Endothelial cell of umbilical vein (primary cell): ENCODE measurements around the gene DPP6. TPM values are rescaled to one million over a fixed set of nuclear protein-coding genes. Genes with fewer than 3 reads are reported as not detected.

Experiments used
- BruUV-seq: library from RNA; stranded (reverse); fragments of 400-500 nt; replicated peaks from 2 replicates; lab custom pipeline; 2021; lab: Mats Ljungman, UMichigan
- CTCF ChIA-PET: fragments of 300-600, 350-600 bp; sonication (Branson Sonifier 250); formaldehyde crosslinking; loops from one replicate; lab custom pipeline; 2021; ENCODE audit warnings: antibody characterized with exemption, inconsistent platforms; lab: Charles Lee
- POLR2A ChIA-PET: fragments of 300-600, 350-600 bp; sonication (Branson Sonifier 250); formaldehyde crosslinking; loops from one replicate; lab custom pipeline; 2021; ENCODE audit warnings: antibody characterized with exemption, inconsistent platforms; lab: Charles Lee
- DNase-seq: peaks from one replicate; pipeline ENCODE4 v3.0.0-alpha.2; 2011; ENCODE audit warnings: low read depth, low spot score
- FAIRE-seq: peaks from 2 replicates; lab custom pipeline; 2011; peaks lifted over from hg19 to GRCh38; lab: Jason Lieb, UNC
- H2AFZ ChIP-seq: 2 replicates; pipeline ENCODE4 v1.6.0; 2012; ENCODE audit warnings: low read depth, low read length, control low read depth, inconsistent platforms
- H3K27ac ChIP-seq: 2 replicates; pipeline ENCODE4 v1.5.1; 2011; ENCODE audit warnings: low read depth, mild to moderate bottlenecking, control low read depth, low read length, moderate library complexity; ENCODE audit not compliant: insufficient read depth
- H3K27me3 ChIP-seq, 2 experiments: 2 replicates each; pipeline versions ENCODE4 v1.6.0 to v1.6.1; 2011; ENCODE audit warnings: low read length in 2 of 2, mixed read lengths in 1 of 2; ENCODE audit not compliant: control insufficient read depth in 2 of 2, insufficient read depth in 2 of 2
- H3K36me3 ChIP-seq, 2 experiments: 2 replicates in 1 of 2; 3 replicates in 1 of 2; pipeline ENCODE4 v1.5.1; 2011; ENCODE audit warnings: low read length in 2 of 2, mild to moderate bottlenecking in 1 of 2, moderate library complexity in 1 of 2; ENCODE audit not compliant: control insufficient read depth in 2 of 2, insufficient read depth in 2 of 2; ENCODE audit errors: extremely low read depth in 1 of 2
- H3K4me1 ChIP-seq: 3 replicates; pipeline ENCODE4 v1.5.1; 2011; ENCODE audit warnings: mild to moderate bottlenecking, low read length; ENCODE audit not compliant: control insufficient read depth, insufficient read depth; ENCODE audit errors: extremely low read depth
- H3K4me2 ChIP-seq: 2 replicates; pipeline ENCODE4 v1.6.1; 2011; ENCODE audit warnings: low read length, control low read depth, mixed read lengths; ENCODE audit not compliant: insufficient read depth
- H3K4me3 ChIP-seq, 3 experiments: fragments of 200-600 bp in 1 of 3; sonication (generic), shearing (Covaris generic) in 1 of 3; replicated peaks in 1 of 3; 2 replicates each; pipeline ENCODE4 v1.5.1; 2011 to 2016; ENCODE audit warnings: control low read depth in 3 of 3, low read length in 3 of 3, mild to moderate bottlenecking in 2 of 3, inconsistent platforms in 1 of 3, low read depth in 1 of 3, moderate library complexity in 1 of 3; ENCODE audit not compliant: insufficient read depth in 1 of 3
- H3K79me2 ChIP-seq: 2 replicates; pipeline ENCODE4 v1.6.0; 2012; ENCODE audit warnings: low read length, inconsistent platforms; ENCODE audit not compliant: control insufficient read depth, insufficient read depth
- H3K9ac ChIP-seq: replicated peaks from 2 replicates; pipeline ENCODE3; 2011; ENCODE audit warnings: low read length, control low read depth; ENCODE audit not compliant: insufficient read depth; ENCODE audit errors: extremely low read depth
- H3K9me1 ChIP-seq: replicated peaks from 3 replicates; pipeline ENCODE4 v1.6.0; 2011; ENCODE audit warnings: mild to moderate bottlenecking, low read length; ENCODE audit not compliant: control insufficient read depth, insufficient read depth; ENCODE audit errors: extremely low read depth
- H3K9me3 ChIP-seq: replicated peaks from 2 replicates; pipeline ENCODE4 v1.5.1; 2012; ENCODE audit warnings: low read length, inconsistent platforms; ENCODE audit not compliant: control insufficient read depth, insufficient read depth
- H4K20me1 ChIP-seq: replicated peaks from 2 replicates; pipeline ENCODE3; 2011; ENCODE audit warnings: mild to moderate bottlenecking, low read length; ENCODE audit not compliant: control insufficient read depth, insufficient read depth; ENCODE audit errors: extremely low read depth
- CTCF ChIP-seq, 2 donors: IDR thresholded peaks; 1 replicate in 1 of 2; 2 replicates in 1 of 2; pipeline ENCODE4 v1.5.1; 2011; ENCODE audit warnings: low read length in 2 of 2, mild to moderate bottlenecking in 2 of 2, moderate library complexity in 2 of 2, control low read depth in 1 of 2, inconsistent platforms in 1 of 2, low read depth in 1 of 2; ENCODE audit not compliant: insufficient read depth in 1 of 2; ENCODE audit errors: extremely low read depth in 1 of 2
- EZH2 ChIP-seq: IDR thresholded peaks from 2 replicates; pipeline ENCODE4 v1.6.1; 2012; ENCODE audit warnings: borderline replicate concordance, low read depth, mild to moderate bottlenecking, moderate library complexity, low read length, inconsistent platforms; ENCODE audit not compliant: severe bottlenecking
- FOS ChIP-seq: IDR thresholded peaks from 2 replicates; pipeline ENCODE4 v1.6.1; 2011; ENCODE audit warnings: mild to moderate bottlenecking, low read length, moderate library complexity, borderline replicate concordance; ENCODE audit not compliant: insufficient read depth
- GATA2 ChIP-seq: IDR thresholded peaks from 2 replicates; pipeline ENCODE4 v1.7.0; 2011; ENCODE audit warnings: low read depth, mild to moderate bottlenecking, moderate library complexity, mixed read lengths, low read length; ENCODE audit not compliant: insufficient read length, insufficient read depth
- JUN ChIP-seq: IDR thresholded peaks from 2 replicates; pipeline ENCODE4 v1.6.1; 2011; ENCODE audit warnings: borderline replicate concordance, low read depth; ENCODE audit not compliant: insufficient read length, insufficient read depth
- MAX ChIP-seq: IDR thresholded peaks from 2 replicates; pipeline ENCODE4 v1.6.1; 2011; ENCODE audit not compliant: insufficient read depth, insufficient read length
- MYC ChIP-seq: IDR thresholded peaks from one replicate; pipeline ENCODE4 v1.6.1; 2011; ENCODE audit warnings: mild to moderate bottlenecking, low read depth, low read length
- POLR2A ChIP-seq: IDR thresholded peaks from 2 replicates; pipeline ENCODE4 v1.6.1; 2012; ENCODE audit warnings: low read depth, mild to moderate bottlenecking, control low read depth, low read length
- POLR2AphosphoS5 ChIP-seq: IDR thresholded peaks from 2 replicates; pipeline ENCODE4 v1.6.1; 2012; ENCODE audit warnings: low read depth, mild to moderate bottlenecking, control low read depth, low read length, moderate library complexity; ENCODE audit not compliant: insufficient read depth
- dilution Hi-C: fragments of 300-500 bp; cut with MboI; formaldehyde crosslinking; loops from one replicate; pipeline ENCODE4 v1.15.0; 2019; ENCODE audit warnings: low sequenced_read_pairs; ENCODE audit not compliant: extremely low pct_ligation_motif_present
- intact Hi-C: fragments of 100-400 bp; cut with micrococcal nuclease; formaldehyde crosslinking; loops from one replicate; pipeline ENCODE4 v1.10.0; 2022
- polyA plus RNA-seq, 4 experiments: library from polyadenylated mRNA; depleted of rRNA in 3 of 4; stranded (reverse) in 3 of 4; unstranded in 1 of 4; fragments of >200 nt; gene quantifications; 2 replicates each; pipeline versions ENCODE4 v1.2.1 to v1.2.3, GENCODE V29; 2011 to 2012; ENCODE audit warnings: missing spikeins in 1 of 4
- total RNA-seq: library from RNA; stranded (reverse); gene quantifications from 2 replicates; pipeline ENCODE4 v1.2.3, GENCODE V29; 2021

The DPP6 gene
- total and polyA plus RNA-seq, 2 donors (not counting 3 experiments of a cell fraction or from before 2014, with no cell fraction given) = not detected

GRCh38 chr7:154753226-154753625 lies 701.0 kb downstream of the DPP6 start:
- H3K9ac ChIP-seq = no peak overlapping the region
- H3K4me2 ChIP-seq = no peak overlapping the region
- dilution Hi-C loops = no loop called here
- H2AFZ ChIP-seq = no peak overlapping the region
- no peaks in the 10 kb centered on the region for H3K27me3 ChIP-seq
- no peak for FAIRE-seq
- no peaks in the 10 kb centered on the region for H3K36me3 ChIP-seq
- no peak for DNase-seq
- BruUV-seq = no TSS peak
- POLR2A ChIA-PET = no interaction called here
- CTCF ChIA-PET = no interaction called here
- H3K4me1 ChIP-seq = no peaks in the 10 kb centered on the region
- no peaks in the 10 kb centered on the region for H3K9me1 ChIP-seq
- H3K9me3 ChIP-seq = peaks cover 3% of the 10 kb centered on the region
- no peak for TF ChIP-seq MYC
- no peaks in the 10 kb centered on the region for H4K20me1 ChIP-seq
- no peak overlapping the region for H3K27ac ChIP-seq
- no peaks in the 10 kb centered on the region for H3K79me2 ChIP-seq
- intact Hi-C loops = no loop called here
- H3K4me3 ChIP-seq = no peak overlapping the region

GRCh38 chr7:154757756-154758155 lies 705.6 kb downstream of the DPP6 start:
- no peaks in the 10 kb centered on the region for H3K27me3 ChIP-seq
- dilution Hi-C loops (no loop called here), intact Hi-C loops (no loop called here)
- H3K9me1 ChIP-seq = no peaks in the 10 kb centered on the region
- no peak overlapping the region for H3K4me2 ChIP-seq
- no peak for FAIRE-seq
- TF ChIP-seq POLR2A = no peak
- no peak for TF ChIP-seq MYC
- no peak for TF ChIP-seq GATA2
- no peak for TF ChIP-seq MAX
- no peak for TF ChIP-seq CTCF (IDR thresholded peaks at IDR 0.05; ENCODE audit: extremely low read depth in 1 of 2, insufficient read depth in 1 of 2, low read depth in 1 of 2, low read length in 2 of 2)
- TF ChIP-seq EZH2 = no peak
- no peak for TF ChIP-seq POLR2AphosphoS5
- TF ChIP-seq JUN = no peak
- TF ChIP-seq FOS = no peak
- no peaks in the 10 kb centered on the region for H3K9me3 ChIP-seq
- no peaks in the 10 kb centered on the region for H3K4me1 ChIP-seq
- no TSS peak for BruUV-seq
- no peaks in the 10 kb centered on the region for H3K79me2 ChIP-seq
- H3K9ac ChIP-seq = no peak overlapping the region
- H3K4me3 ChIP-seq = no peak overlapping the region
- no peak for DNase-seq
- H3K36me3 ChIP-seq = no peaks in the 10 kb centered on the region
- no peak overlapping the region for H3K27ac ChIP-seq
- no peak overlapping the region for H2AFZ ChIP-seq
- CTCF ChIA-PET = no interaction called here
- POLR2A ChIA-PET = no interaction called here
- H4K20me1 ChIP-seq = no peaks in the 10 kb centered on the region
